ENCODE measurements around the gene PCP4L1.

DNA sequence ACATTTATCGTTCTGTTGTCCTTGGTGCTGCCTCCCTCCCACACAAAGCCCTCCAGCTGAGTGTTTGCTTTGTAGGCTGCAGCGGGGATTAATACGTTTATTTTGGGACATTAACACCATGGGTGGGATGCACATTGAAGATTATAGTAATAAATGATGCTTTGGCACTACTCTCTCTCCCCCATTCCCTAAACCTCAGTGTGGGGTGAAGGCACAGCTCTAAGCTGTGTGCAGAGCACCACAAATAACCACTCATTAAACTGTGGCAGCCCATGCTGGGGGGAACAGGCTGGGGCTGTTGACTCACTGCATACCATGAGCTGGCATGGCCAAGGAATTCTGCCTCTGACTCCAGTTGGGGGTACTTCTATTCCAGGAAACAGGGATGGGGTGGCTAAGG is 7.7 kb downstream of the PCP4L1 start:
- TF ChIP-seq, protein P1, sequence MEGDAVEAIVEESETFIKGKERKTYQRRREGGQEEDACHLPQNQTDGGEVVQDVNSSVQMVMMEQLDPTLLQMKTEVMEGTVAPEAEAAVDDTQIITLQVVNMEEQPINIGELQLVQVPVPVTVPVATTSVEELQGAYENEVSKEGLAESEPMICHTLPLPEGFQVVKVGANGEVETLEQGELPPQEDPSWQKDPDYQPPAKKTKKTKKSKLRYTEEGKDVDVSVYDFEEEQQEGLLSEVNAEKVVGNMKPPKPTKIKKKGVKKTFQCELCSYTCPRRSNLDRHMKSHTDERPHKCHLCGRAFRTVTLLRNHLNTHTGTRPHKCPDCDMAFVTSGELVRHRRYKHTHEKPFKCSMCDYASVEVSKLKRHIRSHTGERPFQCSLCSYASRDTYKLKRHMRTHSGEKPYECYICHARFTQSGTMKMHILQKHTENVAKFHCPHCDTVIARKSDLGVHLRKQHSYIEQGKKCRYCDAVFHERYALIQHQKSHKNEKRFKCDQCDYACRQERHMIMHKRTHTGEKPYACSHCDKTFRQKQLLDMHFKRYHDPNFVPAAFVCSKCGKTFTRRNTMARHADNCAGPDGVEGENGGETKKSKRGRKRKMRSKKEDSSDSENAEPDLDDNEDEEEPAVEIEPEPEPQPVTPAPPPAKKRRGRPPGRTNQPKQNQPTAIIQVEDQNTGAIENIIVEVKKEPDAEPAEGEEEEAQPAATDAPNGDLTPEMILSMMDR (conservative IDR thresholded peaks at IDR 0.05 in 1 of 2, IDR thresholded peaks at IDR 0.05 in 1 of 2; ENCODE audit: low read depth in 1 of 2, low read length in 2 of 2), result no peak
- TF ChIP-seq EZH2 (IDR thresholded peaks at IDR 0.05; ENCODE audit: low read length, missing control alignments), result no peak
